ENCODE data around the gene PTPRN2.
"Not testable (repeated sequence)": the region's sequence is repeated elsewhere in the genome, so short reads cannot be mapped to it uniquely, and the experiment has no call there.

Gene PTPRN2

DNA sequence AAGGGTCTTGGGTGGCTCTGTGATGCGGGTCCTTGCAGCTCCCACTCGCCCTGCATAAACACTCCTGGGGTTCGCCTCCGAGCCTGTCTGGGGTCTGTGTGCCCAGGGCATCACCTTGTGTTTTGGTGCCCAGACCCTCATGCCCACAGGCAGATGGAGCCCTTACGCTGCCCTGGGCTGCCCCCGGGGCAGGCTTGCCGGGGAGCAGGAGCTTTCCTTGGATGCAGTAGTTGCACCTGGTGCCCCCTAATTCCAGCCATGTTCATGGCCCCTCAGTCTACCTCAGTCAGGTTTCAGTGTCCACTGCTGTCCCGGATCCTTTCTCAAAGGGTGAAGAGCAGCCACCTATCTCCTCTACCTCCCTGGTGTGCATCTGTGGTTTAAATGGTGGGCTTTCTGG is 396.0 kb downstream of the PTPRN2 start:
- DNase-seq = no peak

DNA sequence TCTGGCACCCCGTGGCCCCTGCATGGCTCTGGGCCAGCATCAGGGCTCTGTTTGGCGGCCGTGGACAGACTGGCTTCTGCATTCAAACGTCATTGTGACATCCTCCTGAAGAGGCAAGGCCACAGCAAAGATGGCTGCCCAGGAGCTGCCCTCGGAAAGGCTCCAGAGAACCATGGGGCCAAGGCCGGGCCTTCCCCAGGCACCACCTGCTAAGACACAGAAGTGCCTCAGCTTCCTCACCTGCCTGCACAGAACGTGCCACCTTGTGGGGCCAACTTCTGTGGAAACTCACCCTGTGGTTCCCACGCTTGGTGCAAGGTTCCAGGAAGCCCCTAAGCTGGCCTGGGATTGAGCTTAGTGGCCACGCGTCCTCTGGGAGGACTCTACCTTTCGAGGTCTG is 396.9 kb downstream of the PTPRN2 start:
- no peak for DNase-seq

DNA sequence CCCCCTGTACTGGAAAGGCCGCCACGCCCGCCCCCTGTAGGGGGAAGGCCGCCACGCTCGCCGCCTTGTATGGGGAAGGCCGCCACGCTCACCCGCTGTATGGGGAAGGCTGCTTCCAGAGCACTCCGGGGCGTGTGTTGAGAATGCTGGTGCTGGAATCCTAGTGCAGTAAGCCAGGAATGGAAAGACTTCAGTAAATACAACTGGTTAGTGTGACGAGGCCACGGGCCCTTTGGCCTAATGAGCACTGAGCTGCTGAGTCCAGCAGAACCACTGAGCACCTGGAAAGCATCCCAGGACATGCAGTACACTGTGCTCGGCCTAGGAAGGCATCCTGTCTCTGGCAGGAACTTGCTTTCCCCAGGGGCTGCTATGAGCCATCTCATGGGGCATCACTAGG is 398.9 kb downstream of the PTPRN2 start:
- no peak for DNase-seq

DNA sequence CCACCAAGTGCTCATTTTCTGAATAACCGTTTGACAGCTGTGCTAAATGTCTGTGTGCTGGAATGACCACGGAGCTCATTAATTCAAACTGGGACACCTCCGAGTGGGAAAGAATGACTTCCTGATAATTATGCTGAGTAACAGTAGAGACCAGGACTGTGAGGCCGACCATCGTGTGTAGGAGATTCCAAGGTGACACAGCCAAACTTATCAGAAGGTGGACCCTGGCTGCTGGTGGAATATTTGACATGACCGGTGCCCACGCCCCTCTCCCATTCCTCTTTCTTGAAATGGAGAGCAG is 400.0 kb downstream of the PTPRN2 start:
- DNase-seq = no peak

DNA sequence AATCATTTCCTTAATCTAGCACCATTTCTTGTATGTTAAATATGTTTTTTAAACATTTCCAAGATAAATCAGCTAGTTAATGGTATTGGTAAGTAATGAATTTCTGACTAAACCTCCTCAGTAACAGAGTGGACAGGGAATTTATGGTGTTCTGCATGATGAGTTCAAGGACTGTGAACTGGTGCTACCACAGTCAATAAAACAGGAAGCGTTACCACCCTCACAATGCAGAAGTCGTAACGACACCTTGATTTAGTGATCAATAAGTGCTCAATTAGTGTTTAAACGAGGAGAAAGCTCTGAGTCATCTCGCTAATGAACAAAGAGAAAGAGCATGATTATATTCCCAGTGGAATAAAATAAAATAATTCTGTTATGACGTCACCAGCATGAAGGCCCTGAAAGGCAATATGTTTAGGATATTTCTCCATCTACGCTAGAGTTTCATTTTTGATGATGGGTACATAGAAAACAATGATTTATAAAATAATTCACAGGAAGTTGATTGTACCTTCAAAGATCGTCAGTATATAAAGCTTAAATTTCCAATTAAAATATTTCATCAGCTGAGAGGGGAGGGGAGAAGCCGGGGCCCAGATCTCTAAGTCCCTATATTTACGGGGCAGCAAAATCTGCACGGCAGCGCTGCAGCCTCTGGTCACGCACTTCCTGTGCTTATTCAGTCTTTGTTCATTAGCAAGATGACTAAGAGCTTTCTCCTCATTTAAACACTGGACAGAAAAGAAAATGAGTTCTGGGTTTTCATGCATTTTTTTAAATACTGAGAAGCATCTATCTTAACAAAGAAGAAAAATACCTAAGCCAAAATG is 400.5 kb downstream of the PTPRN2 start:
- no peak for DNase-seq

DNA sequence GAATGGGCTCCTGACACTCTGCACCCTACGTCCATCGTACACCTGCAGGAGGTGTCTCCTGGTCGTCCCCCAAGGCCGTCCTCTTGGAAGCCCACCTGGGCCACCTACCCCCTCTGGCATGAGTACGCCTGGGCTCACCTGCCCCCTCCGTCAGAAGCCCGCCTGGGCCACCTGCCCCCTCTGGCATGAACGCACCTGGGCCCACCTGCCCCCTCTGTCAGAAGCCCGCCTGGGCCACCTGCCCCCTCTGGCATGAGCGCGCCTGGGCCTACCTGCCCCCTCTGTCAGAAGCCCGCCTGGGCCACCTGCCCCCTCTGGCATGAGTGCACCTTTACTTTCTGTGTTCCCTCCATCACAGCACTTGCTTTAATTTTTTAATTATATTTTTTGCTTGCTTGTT is 401.2 kb downstream of the PTPRN2 start:
- no peak for DNase-seq

DNA sequence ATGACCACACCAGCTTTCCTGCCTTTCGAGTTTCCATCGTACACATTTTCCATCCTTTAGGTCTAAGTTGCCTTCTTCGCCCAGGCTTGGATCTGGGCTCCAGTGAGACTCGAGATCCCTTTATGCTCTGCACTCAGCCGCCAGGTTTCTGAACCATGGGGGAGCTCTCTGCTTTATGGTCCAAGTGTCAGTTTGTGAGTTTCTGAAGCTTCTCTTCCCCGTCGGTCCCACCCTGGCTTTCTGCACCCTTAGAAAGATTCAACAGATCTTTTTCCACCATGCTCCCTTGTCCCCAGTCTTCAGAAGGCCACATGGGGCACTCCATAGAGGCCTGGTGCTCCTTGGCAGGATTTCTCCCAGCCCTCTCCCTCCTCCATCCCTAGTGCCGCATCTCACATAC is 402.0 kb downstream of the PTPRN2 start:
- DNase-seq = no peak

DNA sequence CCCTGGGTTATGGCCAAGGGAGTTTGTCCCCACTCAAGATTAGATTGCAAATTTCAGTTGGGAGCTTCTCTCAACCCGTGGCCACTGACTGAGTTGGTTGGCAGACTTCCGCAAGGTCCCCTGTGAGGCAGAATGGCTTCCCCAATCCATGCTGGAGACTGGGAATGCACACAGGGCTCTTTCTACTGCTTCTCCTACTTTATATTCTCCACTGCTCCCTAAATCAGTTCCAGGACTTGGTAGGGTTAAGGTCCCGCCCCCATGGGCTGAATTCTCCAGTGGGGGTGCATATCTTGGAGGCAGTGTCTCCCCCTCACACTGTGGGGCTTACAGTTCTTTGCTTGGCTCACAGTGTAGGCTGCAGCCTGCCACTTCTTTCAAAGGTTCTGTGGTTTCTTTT is 404.2 kb downstream of the PTPRN2 start:
- DNase-seq = no peak

DNA sequence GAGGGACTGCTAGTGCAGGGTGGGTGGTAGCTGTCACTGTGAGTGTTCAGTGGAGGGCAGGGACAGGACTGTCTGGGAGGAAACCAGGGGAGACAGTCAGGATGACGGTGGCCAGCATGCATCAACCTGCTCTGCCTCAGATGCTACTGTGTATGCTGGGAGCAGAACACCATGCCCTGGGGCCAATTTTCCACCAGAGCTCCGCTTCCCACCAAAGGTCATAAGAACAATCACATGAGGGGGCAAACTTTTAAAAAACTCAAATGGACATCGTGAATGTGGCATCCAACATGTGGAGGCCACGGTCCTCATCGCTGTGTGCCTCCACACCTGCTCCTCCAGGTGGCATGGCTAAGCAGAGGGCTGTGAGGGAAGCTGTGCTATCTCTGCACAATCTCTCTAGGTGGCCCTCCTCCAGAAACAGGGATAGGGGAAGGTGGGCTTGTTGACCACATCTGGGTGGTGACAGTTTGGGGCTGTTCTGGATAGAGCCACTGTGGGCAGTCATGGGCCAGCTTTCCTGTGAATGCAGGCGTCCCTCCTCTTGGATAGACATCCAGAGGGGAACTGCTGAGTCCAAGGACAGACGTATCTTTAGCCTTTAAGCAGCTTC is 411.0 kb downstream of the PTPRN2 start:
- DNase-seq = no peak

DNA sequence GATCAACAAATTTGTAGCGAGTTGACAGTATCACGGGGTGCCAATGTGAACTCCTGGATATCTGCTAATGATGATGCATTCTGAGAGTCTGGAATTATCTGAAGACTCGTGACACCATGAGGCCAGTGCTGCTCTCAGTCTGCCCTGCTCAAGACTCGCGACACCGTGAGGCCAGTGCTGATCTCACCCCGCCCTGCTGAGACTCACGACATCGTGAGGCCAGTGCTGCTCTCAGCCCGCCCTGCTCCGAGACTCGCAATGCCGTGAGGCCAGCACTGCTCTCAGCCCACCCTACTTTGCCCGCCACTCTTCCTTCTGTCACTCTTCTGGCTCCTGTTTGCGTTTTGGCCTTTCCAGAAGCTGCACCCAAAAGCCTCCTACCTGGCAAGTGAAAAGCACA is 411.8 kb downstream of the PTPRN2 start:
- DNase-seq = no peak

DNA sequence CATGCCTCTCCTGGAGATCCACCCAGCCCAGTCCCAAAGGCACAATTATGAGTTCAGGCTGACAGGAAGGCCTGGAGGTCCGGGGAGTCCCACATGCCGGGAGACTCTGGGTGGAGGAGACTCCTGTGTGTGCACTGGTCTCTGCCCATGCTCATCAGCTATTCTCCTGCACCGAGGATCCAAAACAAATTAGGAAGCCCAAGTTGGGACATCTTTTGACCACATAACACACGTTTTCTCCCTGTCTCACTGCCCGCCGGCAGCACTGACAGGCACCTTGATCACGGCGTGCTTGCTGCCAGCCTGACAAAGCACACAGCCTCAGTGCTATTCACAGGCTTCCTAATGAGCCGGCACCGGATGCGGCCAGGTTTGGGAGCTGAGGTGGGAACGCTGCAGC is 412.7 kb downstream of the PTPRN2 start:
- DNase-seq = no peak

DNA sequence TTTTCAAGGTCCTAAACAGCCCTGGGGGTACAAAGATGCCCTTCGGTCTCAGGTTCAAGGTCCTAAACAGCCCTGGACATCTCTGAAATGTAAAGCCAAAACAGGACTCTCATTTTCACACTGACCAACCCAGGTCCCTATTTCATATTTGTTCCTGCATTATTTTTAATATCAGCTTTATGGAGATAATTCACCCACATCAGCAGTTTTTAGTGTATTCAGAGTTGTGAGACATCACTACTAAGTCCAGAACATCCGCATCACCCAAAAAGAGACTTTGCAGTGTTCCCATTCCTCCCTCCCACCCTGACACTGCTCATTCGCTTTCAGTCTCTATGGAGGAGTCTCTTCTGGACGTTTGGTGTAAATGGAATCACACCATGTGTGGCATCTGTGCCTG is 420.2 kb downstream of the PTPRN2 start:
- no peak for DNase-seq

DNA sequence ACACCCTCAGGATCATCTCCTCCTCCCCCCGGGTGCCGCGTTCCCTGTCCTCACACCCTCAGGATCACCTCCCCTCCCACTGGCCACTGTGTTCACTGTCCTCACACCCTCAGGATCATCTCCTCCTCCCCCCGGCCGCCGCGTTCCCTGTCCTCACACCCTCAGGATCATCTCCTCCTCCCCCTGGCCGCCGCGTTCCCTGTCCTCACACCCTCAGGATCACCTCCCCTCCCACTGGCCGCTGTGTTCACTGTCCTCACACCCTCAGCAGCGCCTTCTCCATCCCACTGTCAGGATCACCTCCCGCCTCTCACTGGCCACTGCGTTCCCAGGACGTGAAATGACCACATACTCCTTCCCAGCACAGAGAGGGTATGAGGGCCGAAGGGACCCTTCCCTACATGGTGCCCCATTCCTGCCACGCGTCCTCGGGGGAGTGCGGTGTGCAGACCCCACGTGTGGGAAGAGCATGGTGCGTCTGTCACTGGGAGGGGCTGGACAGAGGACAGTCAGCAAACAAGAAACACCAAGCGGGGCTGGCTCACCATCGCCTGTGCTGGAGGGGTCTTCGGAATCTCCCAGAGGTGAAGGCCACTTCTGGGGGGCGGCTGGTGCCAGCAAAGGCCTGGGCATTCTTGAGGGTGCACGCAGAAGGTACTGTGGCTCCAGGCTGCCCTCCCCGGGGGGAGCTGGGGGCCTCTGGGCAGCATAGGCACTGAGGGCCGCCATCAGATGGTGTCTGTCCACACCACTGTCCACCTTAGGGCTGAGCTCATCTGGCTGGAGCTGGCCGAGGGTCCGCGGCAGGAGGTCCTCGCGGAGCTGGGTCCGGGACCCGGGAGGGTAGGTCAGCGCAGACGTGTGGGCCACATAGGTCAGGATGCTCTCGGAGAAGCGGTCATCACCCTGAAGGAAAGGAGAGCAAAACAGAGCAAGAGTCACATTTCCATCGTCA is 421.0 kb downstream of the PTPRN2 start:
- DNase-seq = no peak

DNA sequence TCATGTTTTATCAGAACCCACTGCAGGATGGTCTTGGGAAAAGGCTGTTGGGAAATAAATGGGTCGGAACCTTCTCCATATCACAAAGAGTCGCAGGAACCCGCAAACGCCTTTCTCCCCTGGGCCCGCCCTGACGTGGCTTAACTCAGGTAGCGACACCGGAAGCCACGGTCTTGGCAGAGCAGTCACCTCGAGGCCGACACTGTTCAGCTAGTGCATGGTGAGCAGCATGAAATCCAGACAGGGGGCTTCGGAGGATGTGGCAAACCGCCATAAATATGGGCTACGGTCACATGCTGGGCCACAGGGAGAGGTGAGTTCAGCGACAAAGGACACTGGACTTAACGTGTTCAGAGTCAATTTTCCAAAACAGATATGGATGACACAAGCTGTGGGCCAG is 421.9 kb downstream of the PTPRN2 start:
- DNase-seq = no peak

DNA sequence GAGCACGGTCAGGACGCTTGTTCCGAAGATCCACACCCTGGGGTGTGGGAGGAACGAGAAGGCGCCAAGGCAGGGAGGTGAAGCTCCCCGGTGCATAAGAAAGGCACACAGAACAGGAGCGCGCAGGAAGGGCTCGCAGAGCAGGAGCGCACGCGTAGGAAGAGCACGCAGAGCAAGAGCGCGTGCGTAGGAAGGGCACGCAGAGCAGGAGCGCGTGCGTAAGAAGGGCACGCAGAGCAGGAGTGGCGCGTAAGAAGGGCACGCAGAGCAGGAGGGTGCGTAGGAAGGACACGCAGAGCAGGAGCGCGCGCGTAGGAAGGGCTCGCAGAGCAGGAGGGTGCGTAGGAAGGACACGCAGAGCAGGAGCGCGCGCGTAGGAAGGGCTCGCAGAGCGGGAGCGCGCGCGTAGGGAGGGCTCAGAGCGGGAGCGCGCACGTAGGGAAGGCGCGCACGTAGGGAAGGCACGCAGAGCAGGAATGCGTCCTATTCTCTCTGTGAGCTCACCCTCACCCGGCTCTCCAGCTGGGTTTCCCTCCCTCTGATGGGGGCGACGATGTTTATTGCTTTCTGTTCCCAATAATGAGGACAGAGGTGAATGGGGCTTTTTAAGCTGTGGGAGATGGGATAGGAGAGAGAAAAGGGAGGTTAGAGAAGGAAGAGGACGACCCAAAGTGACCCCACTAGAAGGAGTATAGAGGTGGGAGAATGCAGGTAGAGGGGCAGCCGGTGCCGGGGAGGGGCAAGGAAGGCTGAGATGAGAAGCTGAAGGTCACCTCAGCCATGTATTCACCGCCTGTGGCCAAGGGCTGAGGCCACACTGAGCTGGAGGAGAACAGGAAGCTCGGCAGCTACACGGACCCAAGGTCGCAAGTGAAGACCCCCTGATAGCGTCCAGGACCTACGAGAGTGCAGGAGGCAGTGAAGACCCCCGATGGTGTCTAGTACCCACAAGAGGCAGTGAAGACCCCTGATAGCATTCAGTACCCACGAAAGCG is 423.2 kb downstream of the PTPRN2 start:
- no peak for DNase-seq

DNA sequence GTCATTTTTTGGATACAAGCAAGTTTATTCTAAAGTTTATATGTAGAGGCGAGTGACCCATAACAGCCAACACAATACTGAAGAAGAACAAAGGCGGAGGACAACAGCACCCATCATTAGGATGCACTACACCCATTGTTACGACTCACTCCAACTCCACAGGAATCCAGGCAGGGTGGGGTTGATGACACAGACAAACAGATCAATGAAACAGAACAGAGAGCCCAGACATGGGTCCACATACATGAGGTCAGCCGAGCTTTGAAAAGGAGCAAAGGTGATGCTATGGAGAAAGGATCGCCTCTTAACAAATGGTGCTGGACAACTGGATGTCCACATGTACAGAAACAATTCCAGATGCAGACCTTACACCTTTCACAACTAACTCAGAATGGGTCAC is 426.4 kb downstream of the PTPRN2 start:
- DNase-seq = no peak

DNA sequence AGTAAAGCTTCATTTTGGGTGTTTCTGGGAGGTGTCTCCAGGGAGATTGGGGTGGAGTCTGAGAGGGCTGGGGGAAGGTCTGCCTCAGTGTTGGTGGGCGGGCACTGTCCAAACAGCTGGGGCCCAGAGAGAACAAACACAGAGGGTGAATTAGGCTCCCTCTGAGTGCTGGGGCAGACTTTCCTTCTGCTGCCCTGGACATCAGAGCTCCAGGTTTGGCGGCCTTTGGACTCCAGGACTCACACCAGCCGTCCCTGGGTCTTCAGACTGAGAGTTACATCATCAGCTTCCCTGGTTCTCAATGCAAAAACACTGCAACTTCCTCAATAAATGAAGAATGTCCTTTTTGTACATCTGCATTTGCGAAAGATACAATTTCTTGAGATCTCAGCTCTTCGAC is 427.4 kb downstream of the PTPRN2 start:
- DNase-seq = no peak

DNA sequence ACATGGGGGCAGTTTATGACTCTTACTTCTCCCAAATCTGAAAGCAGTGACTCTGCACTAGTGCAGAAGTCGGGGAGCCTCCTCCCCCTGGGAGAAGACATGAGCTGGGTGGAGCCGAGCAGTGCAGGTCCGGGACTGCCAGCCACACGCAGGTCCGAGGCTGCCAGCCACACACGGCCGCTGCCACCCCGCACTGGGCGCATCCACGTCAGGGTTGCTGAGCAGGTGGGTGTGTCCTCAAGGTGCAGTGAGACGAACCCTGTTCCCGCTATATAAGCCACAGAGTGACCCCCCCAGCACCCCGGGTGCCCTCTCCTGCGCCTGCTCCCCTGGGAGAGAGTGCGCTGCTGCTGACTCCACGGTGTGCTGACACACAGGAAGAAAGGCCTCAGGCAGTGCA is 430.2 kb downstream of the PTPRN2 start:
- DNase-seq = no peak

DNA sequence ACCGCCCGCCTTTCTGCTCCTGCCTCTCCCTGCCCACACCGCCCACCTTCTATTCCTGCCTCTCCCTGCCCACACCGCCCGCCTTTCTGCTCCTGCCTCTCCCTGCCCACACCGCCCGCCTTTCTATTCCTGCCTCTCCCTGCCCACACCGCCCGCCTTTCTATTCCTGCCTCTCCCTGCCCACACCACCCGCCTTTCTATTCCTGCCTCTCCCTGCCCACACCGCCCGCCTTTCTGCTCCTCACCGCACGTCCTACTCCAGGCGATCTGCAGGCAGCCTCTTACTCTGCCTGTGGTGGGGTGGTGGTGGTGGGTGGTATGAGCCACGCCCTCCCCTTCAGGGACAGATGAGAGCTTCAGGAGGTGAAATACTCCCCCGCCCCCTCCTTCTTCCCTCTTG is 436.4 kb downstream of the PTPRN2 start:
- DNase-seq = not testable (repeated sequence)

DNA sequence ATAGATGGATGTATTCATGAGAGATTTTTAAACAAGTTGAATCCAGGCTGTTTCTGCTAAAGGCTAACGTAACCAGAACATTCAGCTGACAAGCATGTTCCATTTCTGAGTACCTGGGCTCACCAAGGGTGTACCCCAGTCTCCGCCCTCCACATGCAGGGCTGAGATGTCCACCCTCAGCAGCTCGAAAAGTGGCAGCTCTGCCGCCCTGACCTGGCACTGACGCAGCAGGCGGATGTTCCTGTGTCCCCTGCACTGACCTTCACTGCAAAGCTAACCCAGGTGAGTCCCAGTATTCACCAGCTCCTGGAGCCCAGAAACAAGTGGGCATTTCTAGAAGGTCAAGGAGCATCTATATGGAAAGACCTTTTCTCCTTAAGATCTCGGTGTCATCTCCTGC is 437.4 kb downstream of the PTPRN2 start:
- no peak for DNase-seq

DNA sequence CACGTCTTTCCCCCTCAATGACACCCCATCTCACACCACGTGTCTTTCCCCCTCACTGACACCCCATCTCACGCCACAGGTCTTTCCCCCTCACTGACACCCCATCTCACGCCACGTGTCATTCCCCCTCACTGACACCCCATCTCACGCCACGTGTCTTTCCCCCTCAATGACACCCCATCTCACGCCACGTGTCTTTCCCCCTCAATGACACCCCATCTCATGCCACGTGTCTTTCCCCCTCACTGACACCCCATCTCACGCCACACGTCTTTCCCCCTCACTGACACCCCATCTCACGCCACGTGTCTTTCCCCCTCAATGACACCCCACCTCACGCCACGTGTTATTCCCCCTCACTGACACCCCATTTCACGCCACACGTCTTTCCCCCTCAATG is 440.2 kb downstream of the PTPRN2 start:
- not testable (repeated sequence) for DNase-seq

DNA sequence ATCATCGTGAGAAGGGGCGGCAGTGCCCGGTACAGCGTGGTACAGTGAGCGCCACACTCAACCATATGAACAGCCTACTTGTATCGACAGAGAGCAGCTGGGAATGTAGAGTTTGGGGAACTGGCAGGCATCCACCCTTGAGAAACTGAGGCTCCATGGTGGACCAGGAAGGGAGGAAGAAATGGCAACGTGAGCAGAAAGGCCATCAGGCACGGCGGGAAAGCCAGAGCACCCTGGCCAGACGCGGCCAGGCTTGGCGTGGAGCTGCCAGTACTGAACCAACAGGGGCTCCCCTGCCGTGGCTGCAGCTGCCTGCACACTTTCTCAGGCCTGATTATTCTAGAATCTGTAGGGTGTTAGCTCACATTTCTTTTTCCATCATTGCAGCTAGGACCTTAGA is 442.3 kb downstream of the PTPRN2 start:
- no peak for DNase-seq
